Peyer's patch (tissue), 4 donors: ENCODE data around the gene IL3RA.
"Not testable (repeated sequence)": the region's sequence is repeated elsewhere in the genome, so short reads cannot be mapped to it uniquely, and the experiment has no call there.

Experiments
- CTCF ChIP-seq, 6 experiments: fragments of 450-650 bp in 4 of 6; fragments of 200-600 bp in 2 of 6; sonication (generic) in 1 of 6; IDR thresholded peaks; one replicate each; pipeline ENCODE4 v1.5.1; 2017 to 2019; ENCODE audit warnings: antibody characterized with exemption in 6 of 6, mild to moderate bottlenecking in 3 of 6, moderate library complexity in 1 of 6
- POLR2A ChIP-seq, 2 donors: fragments of 450-650 bp; IDR thresholded peaks; one replicate each; pipeline ENCODE4 v1.5.1; 2017; ENCODE audit warnings: antibody characterized with exemption in 2 of 2, mild to moderate bottlenecking in 2 of 2, moderate library complexity in 2 of 2

GRCh38 chrX:1349606-1350005, 13.0 kb downstream of the IL3RA start:
- TF ChIP-seq CTCF, POLR2A (IDR thresholded peaks at IDR 0.05): not testable (repeated sequence)
